Skin of body (tissue), 2 donors: ENCODE results near the gene KDM4C. TPM values are rescaled to one million over a fixed set of nuclear protein-coding genes. Genes with fewer than 3 reads are reported as not detected.
"Not testable (repeated sequence)": the region's sequence is repeated elsewhere in the genome, so short reads cannot be mapped to it uniquely, and the experiment has no call there.

Experiments
- DNase-seq: peaks from one replicate; lab custom pipeline; 2025; lab: John Stamatoyannopoulos, UW
- total RNA-seq: library from RNA; depleted of rRNA; stranded (reverse); fragments of >200 nt; gene quantifications from one replicate; pipeline ENCODE4 v1.2.3, GENCODE V29; 2014

Gene KDM4C
- total RNA-seq, 1 donor from 2014 or later, result 45.8 TPM

GRCh38 chr9:6973762-6974161 is 216.0 kb downstream of the KDM4C start:
- DNase-seq, result no peak

- DNase-seq, result no peak
Observed at GRCh38 chr9:6975198-6975597, 217.4 kb downstream of the KDM4C start.

GRCh38 chr9:6977761-6978160 is 220.0 kb downstream of the KDM4C start:
- DNase-seq, result no peak

- DNase-seq, result no peak
Observed at GRCh38 chr9:6978591-6978990, 220.8 kb downstream of the KDM4C start.

- no peak for DNase-seq
Observed at GRCh38 chr9:6984941-6985578, 227.3 kb downstream of the KDM4C start.

- no peak for DNase-seq
Observed at GRCh38 chr9:6986141-6986815, 228.5 kb downstream of the KDM4C start.

- DNase-seq, result no peak
Observed at GRCh38 chr9:6987381-6987780, 229.6 kb downstream of the KDM4C start.

- DNase-seq, result no peak
Observed at GRCh38 chr9:6991418-6991817, 233.6 kb downstream of the KDM4C start.

GRCh38 chr9:6996061-6996854 is 238.5 kb downstream of the KDM4C start:
- no peak for DNase-seq

- no peak for DNase-seq
Observed at GRCh38 chr9:6997330-6997729, 239.6 kb downstream of the KDM4C start.

GRCh38 chr9:6999794-7000193 is 242.0 kb downstream of the KDM4C start:
- no peak for DNase-seq

GRCh38 chr9:7001571-7001970 is 243.8 kb downstream of the KDM4C start:
- DNase-seq, result no peak

- DNase-seq, result no peak
Observed at GRCh38 chr9:7003861-7004260, 246.1 kb downstream of the KDM4C start.

- no peak for DNase-seq
Observed at GRCh38 chr9:7006417-7006816, 248.6 kb downstream of the KDM4C start.

GRCh38 chr9:7008411-7008810 is 250.6 kb downstream of the KDM4C start:
- no peak for DNase-seq

GRCh38 chr9:7009065-7009464 is 251.3 kb downstream of the KDM4C start:
- DNase-seq, result no peak

- no peak for DNase-seq
Observed at GRCh38 chr9:7011395-7012067, 253.8 kb downstream of the KDM4C start.

- DNase-seq, result no peak
Observed at GRCh38 chr9:7027996-7028395, 270.2 kb downstream of the KDM4C start.

- no peak for DNase-seq
Observed at GRCh38 chr9:7028591-7028990, 270.8 kb downstream of the KDM4C start.

- DNase-seq, result not testable (repeated sequence)
Observed at GRCh38 chr9:7030943-7031342, 273.2 kb downstream of the KDM4C start.

- DNase-seq, result no peak
Observed at GRCh38 chr9:7033076-7034045, 275.6 kb downstream of the KDM4C start.
